Mucosa of descending colon (tissue), 3 donors: ENCODE results near the gene GSTM2. TPM values are rescaled to one million over a fixed set of nuclear protein-coding genes. Genes with fewer than 3 reads are reported as not detected.

Experiments
- ATAC-seq: fragments of 200-7000 bp; cut with Tn5 transposase; one replicate; pipeline ENCODE4 v1.9.1; 2020; ENCODE audit warnings: mild to moderate bottlenecking, moderate library complexity
- DNase-seq, 3 donors: peaks; one replicate each; pipeline ENCODE4 v3.0.0-alpha.2; 2020
- H3K36me3 ChIP-seq: fragments of 200-600 bp; one replicate; pipeline ENCODE4 v1.8.0; 2021; ENCODE audit warnings: low read depth, mild to moderate bottlenecking
- H3K4me1 ChIP-seq: fragments of 200-600 bp; one replicate; pipeline ENCODE4 v1.8.0; 2021; ENCODE audit warnings: low read depth, mild to moderate bottlenecking
- H3K4me3 ChIP-seq: fragments of 200-600 bp; one replicate; pipeline ENCODE4 v1.8.0; 2021; ENCODE audit warnings: mild to moderate bottlenecking
- H3K9me3 ChIP-seq: fragments of 200-600 bp; one replicate; pipeline ENCODE4 v1.8.0; 2021; ENCODE audit warnings: mild to moderate bottlenecking
- CTCF ChIP-seq: fragments of 200-600 bp; IDR thresholded peaks from one replicate; pipeline ENCODE4 v1.8.0; 2022; ENCODE audit warnings: antibody characterized with exemption, mild to moderate bottlenecking
- intact Hi-C, 2 donors: fragments of 100-400 bp; cut with DNase I in 1 of 2; cut with micrococcal nuclease in 1 of 2; formaldehyde crosslinking; loops; one replicate each; pipeline versions ENCODE4 v1.11.0 to v1.11.1; 2022; cut with DNase I, micrococcal nuclease
- total RNA-seq, 3 donors: library from RNA; stranded (reverse); fragmentation: NEBNext Ultra II Directional in 2 of 3; extraction: Animal tissue kit (Norgen Biotek cat#: 25700) in 2 of 3; gene quantifications; one replicate each; pipeline versions ENCODE4 v1.2.1 to v1.2.4, GENCODE V29; 2021 to 2023
- donor health status: DM: no; HTN: no; CAD: no; lungs with moderate emphysema.
- donor health status: DM: no; HTN: no; CAD: no.
- donor health status: DM: no; HTN: yes; CAD: no.

GSTM2 gene
- total RNA-seq, 3 donors from 2014 or later, result 23.8 to 87.7 (median 41.0) TPM

GRCh38 chr1:109631513-109632505, 36.0 kb upstream of the GSTM2 start:
- Histone ChIP-seq H3K9me3 (no peaks in the 10 kb centered on the region), H3K4me1 (peaks cover 13% of the 10 kb centered on the region), H3K36me3 (no peaks in the 10 kb centered on the region), H3K4me3 (no peak overlapping the region)
- DNase-seq (peak in 1 of 3 donors; percentile 47), ATAC-seq (no peak)
- intact Hi-C loops, result loop anchor here in 1 of 2 donors (10.0 kb wide), 1 partner anchor 87 kb away; the partner anchor contains the start of gene GNAI3
- TF ChIP-seq CTCF, result no peak

- DNase-seq (peak; percentile 51 to 68 (median 56)), ATAC-seq (peak; percentile 54)
- intact Hi-C loops, result loop anchor here in 1 of 2 donors (10.0 kb wide), 1 partner anchor 88 kb away; the partner anchor contains the start of gene GNAI3
Observed at GRCh38 chr1:109632671-109633346, 35.0 kb upstream of the GSTM2 start.

GRCh38 chr1:109634292-109634691, 33.6 kb upstream of the GSTM2 start:
- TF ChIP-seq CTCF, result no peak
- peaks cover 13% of the 10 kb centered on the region for H3K4me1 ChIP-seq
- no peak for DNase-seq
- H3K9me3 ChIP-seq, result no peaks in the 10 kb centered on the region
- ATAC-seq, result no peak
- no peaks in the 10 kb centered on the region for H3K36me3 ChIP-seq
- H3K4me3 ChIP-seq, result no peak overlapping the region
- intact Hi-C loops, result loop anchor here in 1 of 2 donors (10.0 kb wide), 1 partner anchor 89 kb away; the partner anchor contains the start of gene GNAI3

More at GRCh38 chr1:109632671-109633346, 35.0 kb upstream of the GSTM2 start:
- no peak for TF ChIP-seq CTCF
- Histone ChIP-seq H3K4me3 (no peak overlapping the region), H3K9me3 (no peaks in the 10 kb centered on the region), H3K4me1 (peaks cover 13% of the 10 kb centered on the region), H3K36me3 (no peaks in the 10 kb centered on the region)

- Histone ChIP-seq H3K9me3 (no peaks in the 10 kb centered on the region), H3K36me3 (no peaks in the 10 kb centered on the region), H3K4me3 (no peak overlapping the region), H3K4me1 (peaks cover 13% of the 10 kb centered on the region)
- DNase-seq (peak in 1 of 3 donors; percentile 60), ATAC-seq (peak; percentile 30)
- no peak for TF ChIP-seq CTCF
- intact Hi-C loops, result loop anchor here in 1 of 2 donors (10.0 kb wide), 1 partner anchor 90 kb away; the partner anchor contains the start of gene GNAI3
Observed at GRCh38 chr1:109634771-109635750, 32.8 kb upstream of the GSTM2 start.
